GM12872 (cell line): ENCODE results near the gene CHTF18.

Experiments used
- TF ChIP-seq, protein P1 (sequence below): IDR thresholded peaks from 3 replicates; pipeline ENCODE4 v1.5.1; 2011; ENCODE audit warnings: low read depth, mild to moderate bottlenecking, low read length, moderate library complexity; ENCODE audit not compliant: insufficient read depth

Gene CHTF18

DNA sequence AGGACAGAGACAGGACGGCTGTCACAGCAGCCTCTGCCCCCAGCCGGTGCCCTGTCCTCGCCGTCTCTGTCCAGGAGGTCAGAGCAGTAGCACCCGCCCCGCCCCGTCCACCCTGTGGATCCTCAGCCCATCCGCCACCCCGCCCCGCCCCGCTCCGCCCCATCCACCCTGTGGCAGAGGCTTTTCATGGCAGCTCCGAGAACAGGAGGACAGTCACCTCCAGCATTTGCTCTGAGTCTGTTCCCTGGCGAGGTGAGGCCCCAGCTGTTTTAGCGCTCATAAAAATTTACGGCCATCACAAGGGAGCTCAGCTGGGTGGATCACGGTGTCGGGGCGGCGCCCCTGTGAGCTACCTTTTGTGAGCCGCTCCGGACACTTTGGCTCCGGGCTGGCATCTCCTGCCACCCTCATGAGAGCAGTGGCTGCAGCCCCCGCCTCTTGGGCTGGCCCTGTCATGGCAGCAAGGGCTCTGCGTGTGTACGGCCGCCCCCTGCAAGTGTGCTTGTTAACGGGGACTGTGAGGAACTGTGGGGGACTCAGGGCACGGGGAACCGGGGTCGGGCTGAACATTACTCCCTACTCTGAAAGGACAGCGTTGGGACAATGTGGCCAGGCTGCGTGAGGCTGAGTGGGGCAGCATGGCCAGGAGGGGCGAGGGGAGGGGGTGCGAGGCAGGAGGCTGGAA is 44.4 kb downstream of the CHTF18 start:
- TF ChIP-seq, protein P1, sequence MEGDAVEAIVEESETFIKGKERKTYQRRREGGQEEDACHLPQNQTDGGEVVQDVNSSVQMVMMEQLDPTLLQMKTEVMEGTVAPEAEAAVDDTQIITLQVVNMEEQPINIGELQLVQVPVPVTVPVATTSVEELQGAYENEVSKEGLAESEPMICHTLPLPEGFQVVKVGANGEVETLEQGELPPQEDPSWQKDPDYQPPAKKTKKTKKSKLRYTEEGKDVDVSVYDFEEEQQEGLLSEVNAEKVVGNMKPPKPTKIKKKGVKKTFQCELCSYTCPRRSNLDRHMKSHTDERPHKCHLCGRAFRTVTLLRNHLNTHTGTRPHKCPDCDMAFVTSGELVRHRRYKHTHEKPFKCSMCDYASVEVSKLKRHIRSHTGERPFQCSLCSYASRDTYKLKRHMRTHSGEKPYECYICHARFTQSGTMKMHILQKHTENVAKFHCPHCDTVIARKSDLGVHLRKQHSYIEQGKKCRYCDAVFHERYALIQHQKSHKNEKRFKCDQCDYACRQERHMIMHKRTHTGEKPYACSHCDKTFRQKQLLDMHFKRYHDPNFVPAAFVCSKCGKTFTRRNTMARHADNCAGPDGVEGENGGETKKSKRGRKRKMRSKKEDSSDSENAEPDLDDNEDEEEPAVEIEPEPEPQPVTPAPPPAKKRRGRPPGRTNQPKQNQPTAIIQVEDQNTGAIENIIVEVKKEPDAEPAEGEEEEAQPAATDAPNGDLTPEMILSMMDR = no peak

DNA sequence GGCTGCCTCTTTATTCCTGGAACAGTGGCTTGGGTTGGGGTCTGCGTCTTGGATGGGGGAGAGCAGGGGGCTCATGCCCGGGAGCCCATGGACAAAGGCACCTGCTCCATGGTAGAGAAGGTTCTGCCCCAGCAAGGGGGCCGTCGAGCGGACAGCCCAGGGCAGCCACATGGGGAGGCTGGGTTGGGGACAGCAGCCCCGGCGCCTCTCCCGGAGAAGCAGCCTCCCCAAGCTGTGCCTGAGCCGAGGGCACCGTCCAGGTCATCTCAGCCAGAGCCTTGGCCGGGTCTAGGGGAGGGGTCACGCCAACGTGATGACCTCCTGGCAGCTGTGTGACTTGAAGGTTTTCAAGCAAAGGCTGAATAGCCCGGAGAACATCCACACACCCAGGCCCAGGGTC is 45.0 kb downstream of the CHTF18 start:
- TF ChIP-seq, protein P1 = no peak

DNA sequence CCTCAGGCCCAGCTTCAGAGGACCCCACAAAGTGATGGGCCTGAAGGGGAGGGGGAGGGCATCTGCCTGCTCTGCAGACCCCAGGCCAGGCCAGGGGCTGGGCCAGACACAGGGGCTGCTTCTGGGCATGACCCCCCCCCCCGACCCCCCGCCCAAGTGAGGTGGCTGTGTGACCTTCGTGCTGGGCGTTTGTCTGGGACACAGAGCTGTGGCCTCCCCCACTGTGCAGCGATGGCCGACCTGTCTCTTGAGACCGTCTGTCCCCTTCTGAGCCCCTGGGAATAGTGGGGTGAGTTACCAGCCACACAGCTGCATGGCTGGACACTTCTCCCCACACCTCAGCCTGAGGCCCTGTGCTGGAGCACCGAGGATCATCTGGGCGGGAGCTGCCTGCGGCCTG is 47.0 kb downstream of the CHTF18 start:
- TF ChIP-seq, protein P1 = no peak

DNA sequence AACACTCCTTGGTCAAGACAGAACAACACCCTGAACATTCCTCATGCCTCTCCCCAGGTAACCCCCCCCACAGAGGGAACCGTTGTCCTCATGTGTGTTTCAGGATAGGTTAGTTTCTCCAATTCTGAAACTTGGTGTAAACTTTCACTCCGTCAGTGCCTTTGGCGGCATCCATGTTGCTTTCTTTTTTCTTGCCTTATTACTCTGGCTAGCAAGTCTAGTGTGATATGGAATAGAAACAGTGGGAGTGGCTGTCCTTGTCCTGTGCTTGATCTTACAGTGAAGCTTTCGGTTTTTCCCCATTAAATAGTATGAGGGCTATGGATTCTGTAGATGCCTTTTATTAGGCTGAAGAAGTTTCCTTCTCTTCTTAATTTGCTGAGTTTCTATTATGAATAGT is 47.8 kb downstream of the CHTF18 start:
- TF ChIP-seq, protein P1 = no peak

DNA sequence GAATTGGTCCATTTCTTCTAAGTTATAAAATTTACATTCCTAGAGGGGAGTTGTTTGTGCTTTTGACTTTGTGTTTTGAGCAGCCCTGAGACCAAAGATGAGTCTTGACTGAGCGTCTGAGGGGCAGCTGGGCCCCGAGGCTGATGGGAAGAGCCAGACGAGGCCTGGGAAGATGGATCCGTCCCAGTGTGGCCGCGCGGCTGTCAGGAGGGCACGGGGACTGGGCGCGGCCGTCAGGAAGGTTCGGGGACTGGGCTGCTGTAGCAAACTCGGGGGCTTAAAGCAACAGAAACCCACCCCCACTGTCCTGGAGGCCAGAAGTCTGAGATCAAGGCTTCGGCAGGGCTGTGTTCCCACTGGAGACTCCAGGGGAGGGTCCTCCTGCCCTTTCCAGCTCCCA is 50.3 kb downstream of the CHTF18 start:
- TF ChIP-seq, protein P1 = no peak

DNA sequence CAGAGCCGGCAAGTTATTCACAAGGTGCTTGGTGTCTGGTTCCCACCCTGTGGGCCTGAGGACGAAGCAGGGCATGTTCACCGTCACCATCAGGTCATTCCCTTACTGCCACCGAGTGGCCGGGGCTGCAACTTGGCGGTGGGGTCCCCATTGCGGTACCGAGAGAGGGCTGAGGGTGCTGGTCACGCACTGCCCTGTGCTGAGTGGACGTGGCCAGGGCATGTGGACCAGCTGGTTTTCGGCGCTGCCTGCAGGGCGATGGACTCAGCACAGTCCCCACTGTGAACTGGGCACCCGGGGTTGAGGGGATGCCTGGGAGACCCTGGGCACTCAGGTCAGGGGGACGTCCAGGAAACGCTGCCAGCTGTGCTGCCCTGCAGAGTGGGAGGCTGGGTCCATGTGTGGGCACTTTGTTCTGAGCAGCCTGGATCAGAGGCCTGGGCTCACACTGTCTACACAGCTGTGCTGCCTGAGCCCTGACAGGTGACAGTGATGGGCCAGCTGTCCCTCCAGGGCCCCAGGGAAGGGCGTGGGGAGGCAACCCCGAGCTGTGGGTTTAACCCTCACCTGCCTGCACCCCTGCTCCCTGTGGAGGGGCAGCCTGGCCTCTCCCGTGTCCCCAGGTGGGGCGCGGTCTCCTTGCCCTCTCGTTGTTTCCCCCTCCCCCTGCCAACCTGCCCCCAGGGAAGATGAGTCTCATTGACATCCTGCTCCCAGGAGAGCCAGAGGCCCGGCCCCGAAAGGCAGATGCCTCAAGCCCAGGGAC is 51.4 kb downstream of the CHTF18 start:
- TF ChIP-seq, protein P1 = no peak

DNA sequence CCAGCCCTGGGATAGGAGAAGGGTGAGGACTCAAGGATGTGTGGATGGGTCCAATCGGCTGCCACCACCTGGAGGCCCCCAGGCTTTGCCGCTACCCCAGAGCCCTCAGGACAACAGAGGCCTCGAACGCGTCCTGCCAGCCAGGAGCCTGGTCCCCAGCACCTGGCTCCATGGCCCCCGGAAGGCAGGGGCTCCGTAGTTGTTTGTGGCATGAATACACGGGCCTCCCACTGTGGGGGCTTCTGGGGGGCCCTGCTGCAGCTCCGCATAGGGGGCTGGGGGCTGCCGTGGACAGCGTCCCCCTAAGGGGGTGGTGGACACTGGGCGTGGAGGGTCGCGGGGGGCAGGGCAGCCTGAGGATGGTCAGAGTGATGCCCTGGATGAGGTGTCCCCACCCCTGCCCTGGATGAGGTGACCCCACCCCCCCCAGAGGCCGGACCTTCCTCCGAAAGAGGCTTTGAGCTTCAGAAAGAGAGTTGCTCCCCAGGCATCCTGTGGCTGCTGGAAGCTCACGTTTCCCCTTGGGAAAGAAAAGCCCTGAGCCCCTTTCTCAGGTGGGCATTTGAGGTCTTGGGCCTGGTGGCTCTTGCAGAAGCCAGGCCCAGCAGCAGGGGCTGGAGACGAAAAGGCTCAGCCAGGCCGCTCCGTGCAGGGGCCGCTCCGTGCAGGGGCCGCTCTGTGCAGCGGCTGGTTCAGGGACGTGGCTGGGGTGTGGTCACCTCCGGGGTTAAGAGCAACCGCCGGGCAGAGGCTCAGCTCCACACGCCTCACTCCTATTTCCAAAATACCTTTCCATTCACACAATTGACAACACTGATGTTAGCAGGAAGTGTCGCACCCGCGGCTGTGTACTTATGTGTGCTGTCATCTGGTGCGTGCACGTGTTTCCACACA is 52.4 kb downstream of the CHTF18 start:
- TF ChIP-seq, protein P1 = no peak
